IPS-18c (cell line): ENCODE measurements around the gene STK11IP.

Experiments used
- H3K4me3 ChIP-seq: 2 replicates; pipeline ENCODE4 v1.7.0; 2013; ENCODE audit warnings: low read depth, mild to moderate bottlenecking, low read length, moderate library complexity; ENCODE audit not compliant: insufficient read depth
- H3K9me3 ChIP-seq: one replicate; pipeline ENCODE4 v1.6.1; 2013; ENCODE audit warnings: mild to moderate bottlenecking, low read length, moderate library complexity; ENCODE audit not compliant: control insufficient read depth, insufficient read depth

Gene STK11IP

DNA sequence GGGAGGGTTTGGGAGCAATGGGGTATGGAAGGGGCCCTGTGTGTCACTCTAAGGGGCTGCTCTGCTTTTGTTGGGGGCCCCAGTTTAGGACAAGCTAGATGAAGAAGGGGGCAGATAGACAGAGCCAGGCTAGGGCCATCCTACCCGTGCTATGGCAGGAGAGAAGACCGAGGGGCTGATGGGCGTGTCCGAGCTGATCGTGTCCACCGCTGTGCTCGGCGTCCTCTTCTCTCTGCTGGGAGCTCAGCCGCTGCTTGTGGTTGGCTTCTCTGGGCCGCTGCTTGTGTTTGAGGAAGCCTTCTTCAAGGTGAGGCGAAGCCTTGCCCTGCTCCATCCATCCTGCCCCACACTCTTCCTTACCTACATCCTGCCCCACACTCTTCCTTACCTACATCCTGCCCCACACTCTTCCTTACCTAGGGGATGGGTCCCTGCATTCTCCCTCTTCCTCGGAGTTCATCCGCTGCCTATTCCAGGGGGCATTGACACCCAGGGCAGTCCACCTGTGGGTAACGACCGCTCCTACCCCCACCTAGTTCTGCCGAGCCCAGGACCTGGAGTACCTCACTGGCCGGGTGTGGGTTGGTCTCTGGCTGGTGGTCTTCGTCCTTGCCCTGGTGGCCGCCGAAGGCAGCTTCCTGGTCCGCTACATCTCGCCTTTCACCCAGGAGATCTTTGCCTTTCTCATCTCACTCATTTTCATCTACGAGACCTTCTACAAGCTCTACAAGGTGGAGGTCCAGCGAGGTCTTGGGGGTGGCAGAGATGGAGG, 38.7 kb downstream of the STK11IP start:
- H3K4me3 ChIP-seq: no peak overlapping the region
- H3K9me3 ChIP-seq: no peaks in the 10 kb centered on the region

DNA sequence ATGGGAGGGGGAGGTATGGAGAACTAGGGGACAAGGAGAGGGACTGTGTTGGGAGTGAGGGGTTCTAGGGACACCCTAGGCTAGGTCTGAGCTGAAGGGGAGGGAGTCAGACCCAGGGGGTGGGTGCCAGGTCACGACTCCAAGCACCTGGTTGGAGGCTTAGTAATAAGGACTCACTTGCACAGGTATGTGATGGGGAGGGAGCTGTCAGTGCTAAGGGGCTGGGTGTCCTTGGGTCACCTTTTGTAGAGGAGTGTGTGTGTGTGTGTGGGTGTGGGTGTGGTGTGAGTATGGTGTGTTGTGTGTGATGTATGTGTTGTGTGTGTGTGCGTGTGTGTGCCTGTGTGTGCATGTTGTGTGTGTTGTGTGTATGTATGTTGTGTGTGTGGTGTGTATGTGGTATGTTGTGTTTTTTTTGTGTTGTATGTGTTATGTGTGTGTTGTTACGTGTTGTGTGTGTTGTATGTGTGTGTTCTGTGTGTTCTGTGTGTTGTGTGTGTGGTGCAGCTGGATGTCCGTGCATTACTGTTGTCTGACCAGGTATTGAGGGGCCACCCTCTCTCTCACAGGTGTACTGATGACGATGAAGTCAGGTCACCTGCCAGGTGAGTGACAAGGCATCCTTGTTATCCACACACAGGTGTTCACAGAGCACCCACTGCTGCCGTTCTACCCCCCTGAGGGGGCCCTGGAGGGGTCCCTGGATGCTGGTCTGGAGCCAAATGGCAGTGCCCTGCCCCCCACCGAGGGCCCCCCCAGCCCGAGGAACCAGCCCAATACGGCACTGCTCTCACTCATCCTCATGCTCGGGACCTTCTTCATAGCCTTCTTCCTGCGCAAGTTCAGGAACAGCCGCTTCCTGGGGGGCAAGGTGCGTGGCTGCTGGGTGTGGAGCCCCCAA, 39.5 kb downstream of the STK11IP start:
- Histone ChIP-seq H3K9me3 (no peaks in the 10 kb centered on the region), H3K4me3 (no peak overlapping the region)

DNA sequence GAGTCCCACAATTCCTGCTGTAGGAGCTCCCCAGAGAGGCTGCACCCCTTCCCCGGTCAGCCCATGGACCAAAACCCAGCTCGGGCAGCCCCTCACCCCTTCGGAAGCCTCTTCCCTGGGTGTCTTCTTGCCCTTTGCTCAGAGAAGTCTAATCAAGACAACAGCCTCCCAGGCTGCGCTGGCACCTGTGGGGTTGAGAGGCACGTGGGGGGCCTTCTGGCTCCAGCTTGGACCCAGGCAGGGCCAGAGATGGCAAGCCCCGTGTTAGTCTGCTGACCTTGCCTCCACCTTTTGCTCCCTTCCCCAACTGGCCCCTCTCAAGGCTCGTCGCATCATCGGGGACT, 40.2 kb downstream of the STK11IP start:
- no peaks in the 10 kb centered on the region for H3K9me3 ChIP-seq
- no peak overlapping the region for H3K4me3 ChIP-seq

DNA sequence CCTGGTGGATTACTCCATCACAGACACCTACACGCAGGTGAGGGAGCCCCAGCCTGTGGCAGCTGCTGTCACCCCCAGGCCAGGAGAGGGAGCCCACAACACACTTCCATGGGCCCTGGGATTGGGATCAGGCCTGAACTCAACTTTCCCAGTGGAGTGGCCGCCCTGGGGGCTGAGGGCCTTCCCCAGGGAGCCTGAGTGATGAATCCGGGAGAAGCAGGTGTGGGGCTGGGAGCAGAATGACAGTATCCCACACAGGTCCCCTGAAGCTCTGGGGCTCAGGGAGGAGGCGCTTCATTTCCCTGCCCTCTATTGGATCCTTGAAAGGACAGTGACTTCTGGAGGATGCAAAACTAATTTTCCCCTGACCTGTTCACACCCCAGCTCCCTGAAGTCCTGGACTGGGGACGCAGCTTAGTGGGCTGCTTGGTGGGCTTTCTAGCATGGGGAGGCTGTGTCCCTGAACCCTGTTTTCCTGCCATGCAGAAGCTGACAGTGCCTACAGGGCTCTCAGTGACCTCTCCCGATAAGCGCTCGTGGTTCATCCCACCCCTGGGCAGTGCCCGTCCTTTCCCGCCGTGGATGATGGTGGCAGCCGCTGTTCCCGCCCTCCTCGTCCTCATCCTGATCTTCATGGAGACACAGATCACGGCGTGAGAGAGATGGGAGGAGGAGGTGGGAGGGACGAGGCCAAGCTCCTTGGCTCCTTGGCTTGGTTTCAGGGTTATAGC, 40.7 kb downstream of the STK11IP start:
- no peak overlapping the region for H3K4me3 ChIP-seq
- H3K9me3 ChIP-seq: no peaks in the 10 kb centered on the region

DNA sequence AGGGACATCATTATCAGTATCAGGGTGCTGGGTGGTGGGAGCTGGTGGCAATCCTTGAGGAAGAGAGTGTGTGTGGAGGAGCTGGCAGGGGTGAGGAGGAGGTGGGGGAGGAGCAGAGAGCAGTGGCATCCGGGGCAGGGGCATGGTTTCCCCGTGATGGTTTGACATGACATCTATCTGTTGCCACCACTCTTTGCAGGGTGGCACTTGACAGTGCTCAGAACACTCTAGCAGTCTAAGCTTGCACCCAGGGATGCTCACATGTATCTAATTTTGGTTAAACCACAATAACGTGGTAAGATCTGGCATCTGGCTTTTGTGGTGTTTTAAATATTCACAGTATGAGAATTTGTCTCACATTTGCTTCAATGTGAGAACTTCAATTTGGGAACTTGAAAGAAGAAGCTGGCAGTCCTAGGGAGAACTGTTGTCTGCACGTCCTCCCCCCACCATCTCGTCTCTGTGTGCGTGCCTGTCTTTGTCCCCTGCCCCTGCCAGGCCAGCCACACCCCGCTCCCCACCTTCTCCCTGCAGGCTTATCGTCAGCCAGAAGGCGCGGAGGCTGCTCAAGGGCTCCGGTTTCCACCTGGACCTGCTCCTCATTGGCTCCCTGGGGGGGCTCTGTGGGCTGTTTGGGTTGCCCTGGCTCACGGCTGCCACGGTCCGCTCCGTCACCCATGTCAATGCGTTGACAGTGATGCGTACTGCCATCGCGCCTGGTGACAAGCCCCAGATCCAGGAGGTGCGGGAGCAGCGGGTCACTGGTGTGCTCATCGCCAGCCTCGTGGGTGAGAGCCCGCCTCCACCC, 41.5 kb downstream of the STK11IP start:
- Histone ChIP-seq H3K9me3 (no peaks in the 10 kb centered on the region), H3K4me3 (no peak overlapping the region)

DNA sequence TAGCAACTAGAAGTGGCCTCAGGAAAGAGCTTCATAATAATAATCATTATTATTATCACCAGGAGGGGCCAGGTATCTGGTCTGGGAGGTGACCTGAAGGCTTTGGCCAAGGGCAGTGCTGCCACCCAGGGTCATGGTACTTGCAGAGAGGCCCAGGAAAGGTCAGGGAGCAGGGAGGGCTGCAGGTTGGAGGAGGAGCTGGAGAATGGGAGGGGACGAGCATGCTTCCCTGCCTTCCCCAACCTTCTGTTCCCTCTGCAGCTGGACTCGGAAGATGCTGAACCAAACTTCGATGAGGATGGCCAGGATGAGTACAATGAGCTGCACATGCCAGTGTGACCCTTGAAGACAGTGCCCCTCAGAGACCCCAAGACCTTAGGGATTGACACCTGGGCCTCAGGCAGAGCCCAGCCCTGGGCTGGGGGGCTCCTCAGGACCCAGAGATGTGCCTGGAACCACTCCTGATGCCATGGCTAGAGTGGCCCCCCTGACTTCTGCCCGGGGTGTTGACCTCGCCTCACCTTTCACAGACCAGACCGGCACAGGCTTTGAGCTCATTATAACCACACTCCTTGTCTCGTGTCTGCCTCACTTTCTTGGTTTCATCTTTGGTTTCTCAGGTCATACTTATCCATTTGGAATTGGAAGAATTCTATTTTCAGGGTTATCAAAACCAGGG, 43.9 kb downstream of the STK11IP start:
- Histone ChIP-seq H3K4me3 (no peak overlapping the region), H3K9me3 (no peaks in the 10 kb centered on the region)

DNA sequence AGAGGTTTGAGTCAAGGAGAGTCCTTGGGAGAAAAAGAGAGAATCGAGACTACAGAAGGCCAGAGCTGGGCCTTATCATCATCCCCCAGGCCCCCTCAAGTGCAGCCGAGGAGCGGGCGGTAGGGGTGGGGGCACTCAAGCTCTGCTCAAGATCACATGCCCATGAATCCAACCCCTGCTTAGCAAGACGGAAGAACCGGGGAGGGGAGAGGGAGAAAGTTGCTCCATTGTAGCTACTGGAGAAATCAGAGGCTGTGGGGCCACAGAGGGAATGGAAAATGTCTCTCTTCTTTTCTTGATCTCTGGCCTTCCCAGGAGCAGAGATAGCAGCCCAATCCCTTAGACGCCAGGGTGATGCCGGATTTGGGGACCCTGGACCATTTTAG, 44.4 kb downstream of the STK11IP start:
- no peak overlapping the region for H3K4me3 ChIP-seq
- H3K9me3 ChIP-seq: no peaks in the 10 kb centered on the region

DNA sequence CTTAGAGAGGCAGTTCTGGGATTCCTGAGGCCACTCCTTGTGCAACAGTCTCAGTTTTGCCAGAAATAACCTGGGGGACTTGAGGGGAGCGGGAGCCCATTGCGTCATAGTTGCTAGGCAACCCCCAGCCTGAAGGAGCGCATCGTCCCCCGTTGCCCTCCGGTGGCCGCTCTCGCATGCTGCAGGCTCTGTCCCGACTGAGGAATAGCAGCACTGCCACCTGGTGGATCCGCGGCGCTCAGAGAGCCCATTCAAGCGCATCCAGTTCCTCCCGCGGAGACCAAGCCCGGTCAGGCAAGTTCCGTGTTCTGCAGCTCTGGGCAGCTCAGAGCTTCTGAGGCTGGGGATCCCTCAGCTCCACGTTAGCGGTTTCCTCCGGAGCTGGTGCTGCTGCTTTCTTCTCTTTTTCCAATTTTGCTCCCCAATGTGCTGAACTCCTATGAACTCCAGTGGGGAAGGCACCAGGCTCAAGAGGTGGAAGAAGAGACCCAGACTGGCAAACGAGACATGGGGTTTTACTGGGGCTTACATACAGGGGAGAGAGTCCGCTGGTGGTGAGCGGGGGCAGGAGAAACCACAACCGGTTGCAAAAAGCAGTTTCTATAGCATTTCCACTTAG, 44.9 kb downstream of the STK11IP start:
- Histone ChIP-seq H3K9me3 (no peaks in the 10 kb centered on the region), H3K4me3 (no peak overlapping the region)

DNA sequence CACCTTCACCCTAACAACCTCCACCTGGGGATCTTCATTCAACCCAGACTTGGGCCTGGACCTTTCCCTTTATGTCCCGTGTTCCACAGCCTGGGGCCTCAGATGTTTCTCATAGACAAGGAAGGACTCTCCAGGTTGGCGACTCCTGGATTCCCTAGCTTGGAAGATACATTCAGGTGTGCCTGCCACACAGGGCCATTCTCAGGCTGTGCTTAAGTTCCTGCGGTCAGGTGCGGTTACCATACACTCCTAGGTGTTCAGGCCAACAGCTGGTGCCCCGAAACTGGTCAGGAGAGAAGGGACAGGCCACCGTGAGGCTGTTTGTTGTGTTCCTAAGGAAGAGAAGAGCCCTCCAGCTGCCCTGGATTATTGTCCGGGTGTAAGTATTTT, 45.4 kb downstream of the STK11IP start:
- H3K4me3 ChIP-seq: no peak overlapping the region
- no peaks in the 10 kb centered on the region for H3K9me3 ChIP-seq

DNA sequence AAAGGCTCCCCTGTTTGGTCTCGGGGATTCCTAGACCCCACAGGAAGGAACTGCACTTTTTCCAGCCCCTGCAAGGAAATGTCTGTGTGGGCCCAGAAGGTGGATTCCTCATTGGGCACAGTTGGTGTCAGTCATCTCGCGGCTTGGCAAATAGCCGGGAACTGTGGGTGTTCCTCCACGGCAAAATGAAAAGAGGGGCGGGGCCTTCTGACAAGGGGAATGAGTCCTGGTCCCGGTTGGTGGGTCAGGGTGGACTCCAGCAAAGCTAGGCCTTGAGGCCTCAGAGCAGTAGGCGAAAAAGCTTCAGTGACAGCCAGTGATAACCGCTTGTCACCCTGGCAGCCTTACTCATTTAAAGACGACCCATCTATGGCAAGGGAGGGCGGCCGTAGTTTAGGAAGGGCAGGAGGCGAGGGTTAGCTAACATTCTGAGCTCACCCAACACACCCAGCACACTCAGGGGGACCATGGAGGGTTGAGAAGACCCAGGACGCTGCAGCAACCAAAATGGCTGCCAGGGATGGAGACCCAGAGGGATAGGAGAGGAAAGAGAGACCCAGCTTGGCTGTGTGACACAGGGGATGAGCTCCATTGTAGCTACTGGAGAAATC, 46.2 kb downstream of the STK11IP start:
- Histone ChIP-seq H3K4me3 (no peak overlapping the region), H3K9me3 (no peaks in the 10 kb centered on the region)

DNA sequence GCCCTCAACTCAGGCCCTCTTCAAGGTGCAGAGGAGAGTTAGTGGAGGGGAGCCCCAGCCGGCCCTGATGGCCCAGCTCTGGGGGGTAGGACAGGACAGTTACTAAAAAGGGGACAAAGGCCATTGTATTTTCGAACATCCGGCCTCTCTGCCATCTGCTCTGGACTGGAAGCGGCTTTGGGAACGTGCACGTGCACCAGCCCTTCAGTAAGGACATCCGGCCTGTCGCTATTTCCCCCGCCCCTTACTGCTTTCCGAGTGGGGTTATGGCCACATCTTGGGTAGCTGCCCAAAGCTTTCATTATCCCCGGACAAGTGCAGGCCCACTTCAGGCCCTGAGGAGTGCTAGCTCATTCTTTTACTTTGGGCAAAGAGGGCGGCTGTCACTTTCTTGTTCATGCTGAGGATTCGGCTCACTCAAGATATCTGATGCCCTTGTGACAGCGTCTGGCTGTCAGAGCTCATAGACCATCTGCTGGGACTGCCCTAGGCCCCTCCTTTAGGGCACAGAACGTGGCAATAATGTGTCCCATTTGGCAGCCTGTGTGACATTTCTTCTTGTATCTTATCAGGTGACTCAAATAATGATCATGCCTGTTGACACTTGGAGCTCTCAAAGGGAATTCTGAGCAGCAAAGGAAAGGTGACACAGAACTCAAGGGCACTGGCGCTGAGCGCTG, 47.3 kb downstream of the STK11IP start:
- Histone ChIP-seq H3K9me3 (no peaks in the 10 kb centered on the region), H3K4me3 (no peak overlapping the region)

DNA sequence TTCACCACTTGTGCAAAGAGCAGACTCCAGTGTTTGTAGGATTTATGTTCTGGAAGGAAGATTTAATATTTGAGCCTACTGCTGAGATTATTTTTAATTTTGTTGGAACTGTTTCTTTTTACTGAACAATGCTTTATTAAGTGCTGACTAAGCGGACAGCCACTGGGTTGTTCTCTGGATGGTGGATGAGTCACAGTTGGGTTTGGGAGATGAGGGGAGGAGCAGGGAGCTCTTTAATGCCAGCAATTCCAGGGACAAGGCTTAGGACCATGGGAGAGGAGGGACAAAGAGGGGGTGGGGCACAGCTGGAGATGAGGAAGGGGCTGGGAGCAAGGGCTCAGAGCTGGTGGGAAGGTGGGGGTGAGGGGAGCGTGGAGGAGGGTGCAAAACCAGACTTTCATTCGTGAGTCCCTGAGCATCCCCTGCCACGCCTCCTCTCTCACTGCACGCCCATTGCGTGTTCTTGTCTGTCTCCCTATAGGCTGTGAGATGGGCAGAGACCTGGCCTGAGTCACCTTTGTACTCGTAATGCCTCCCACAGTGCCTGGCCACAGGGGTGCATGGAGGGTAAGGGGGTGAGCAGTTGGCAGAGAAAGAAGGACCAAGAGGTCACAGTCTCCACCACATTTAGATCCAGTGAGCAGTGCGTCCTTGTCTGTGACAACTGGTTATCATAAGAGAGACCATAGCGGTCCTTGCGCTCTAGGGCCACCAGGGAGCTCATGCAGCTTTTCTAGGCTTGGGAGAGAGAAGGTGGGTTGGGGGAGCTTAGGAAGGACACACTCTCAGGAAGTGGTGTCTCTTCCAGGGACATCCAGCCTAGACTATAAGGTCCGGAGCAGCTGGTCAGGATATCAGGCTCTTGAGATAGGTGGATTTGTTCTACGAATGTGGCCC, 48.2 kb downstream of the STK11IP start:
- Histone ChIP-seq H3K9me3 (no peaks in the 10 kb centered on the region), H3K4me3 (no peak overlapping the region)

DNA sequence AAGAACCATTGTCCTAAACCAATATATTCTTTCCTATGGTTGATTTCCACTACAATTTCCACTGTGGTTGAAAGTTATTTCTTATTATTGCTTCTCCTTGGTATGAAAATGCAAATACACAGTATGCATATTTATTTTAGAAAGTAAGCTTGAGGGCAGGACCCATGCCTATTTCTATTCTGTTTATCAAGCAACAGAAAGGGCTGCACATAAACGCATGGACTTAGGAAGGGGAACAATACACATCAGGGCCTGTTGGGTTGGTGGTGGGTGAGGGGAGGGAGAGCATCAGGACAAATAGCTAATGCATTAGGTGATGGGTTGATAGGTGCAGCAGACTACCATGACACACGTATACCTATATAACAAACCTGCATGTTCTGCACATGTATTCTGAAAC, 50.5 kb downstream of the STK11IP start:
- no peak overlapping the region for H3K4me3 ChIP-seq
- no peaks in the 10 kb centered on the region for H3K9me3 ChIP-seq

DNA sequence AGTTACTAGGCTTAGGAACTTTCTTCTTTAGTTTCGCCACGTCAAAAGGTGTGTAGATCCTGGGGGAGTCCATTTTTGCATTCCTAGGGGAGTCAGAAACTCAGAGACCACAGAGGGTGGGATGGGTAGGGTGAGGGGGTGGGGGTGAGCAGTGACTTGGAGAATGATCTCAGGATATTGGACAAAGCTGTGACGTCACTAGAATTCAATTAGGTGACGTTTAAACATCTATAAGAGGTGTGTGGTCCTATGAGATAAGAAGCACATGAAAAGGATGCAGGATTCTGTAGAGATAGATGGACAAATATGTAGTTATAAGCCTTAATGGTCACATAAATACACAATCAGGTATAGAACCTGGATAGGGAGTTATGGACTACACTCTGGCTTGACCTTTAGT, 51.3 kb downstream of the STK11IP start:
- Histone ChIP-seq H3K9me3 (no peaks in the 10 kb centered on the region), H3K4me3 (no peak overlapping the region)
